KMS-11 (cell line): Measurements from ENCODE around the gene PIP4K2B.
"Not testable (repeated sequence)": the region's sequence is repeated elsewhere in the genome, so short reads cannot be mapped to it uniquely, and the experiment has no call there.

Source experiments
- H2AFZ ChIP-seq: fragments of 200-600 bp; sonication (generic); 2 replicates; pipeline ENCODE4 v1.6.1; 2016; ENCODE audit warnings: antibody characterized with exemption, mixed run types, low read depth
- H3K27ac ChIP-seq: fragments of 200-600 bp; sonication (generic); 2 replicates; pipeline ENCODE4 v1.6.1; 2016; ENCODE audit warnings: mild to moderate bottlenecking, mixed run types
- H3K27me3 ChIP-seq: fragments of 200-600 bp; sonication (generic); 2 replicates; pipeline ENCODE4 v1.6.1; 2017; ENCODE audit warnings: mild to moderate bottlenecking, low read depth, mixed run types, moderate library complexity; ENCODE audit not compliant: insufficient read depth
- H3K36me3 ChIP-seq: fragments of 200-600 bp; sonication (generic); 2 replicates; pipeline ENCODE4 v1.6.1; 2017; ENCODE audit warnings: mild to moderate bottlenecking, mixed run types; ENCODE audit not compliant: insufficient read depth
- H3K4me1 ChIP-seq: fragments of 200-600 bp; sonication (generic); 2 replicates; pipeline ENCODE4 v1.6.1; 2016; ENCODE audit warnings: mild to moderate bottlenecking, low read depth, mixed run types; ENCODE audit not compliant: poor library complexity, severe bottlenecking
- H3K4me2 ChIP-seq: fragments of 200-600 bp; sonication (generic); 2 replicates; pipeline ENCODE4 v1.7.0; 2016; ENCODE audit warnings: mild to moderate bottlenecking, mixed run types
- H3K4me3 ChIP-seq: fragments of 200-600 bp; sonication (generic); IDR thresholded peaks from 2 replicates; pipeline ENCODE4 v1.6.1; 2017; ENCODE audit warnings: low read depth, low read length, mixed read lengths; ENCODE audit not compliant: insufficient read depth
- H3K79me2 ChIP-seq: fragments of 200-600 bp; sonication (generic); 2 replicates; pipeline ENCODE4 v1.6.1; 2016; ENCODE audit warnings: low read depth, mixed run types; ENCODE audit not compliant: insufficient read depth
- H3K9ac ChIP-seq: fragments of 200-600 bp; sonication (generic); 2 replicates; pipeline ENCODE4 v1.6.1; 2016; ENCODE audit warnings: mild to moderate bottlenecking, mixed run types
- H4K20me1 ChIP-seq: fragments of 200-600 bp; sonication (generic); 2 replicates; pipeline ENCODE4 v1.6.1; 2016; ENCODE audit warnings: mild to moderate bottlenecking, mixed run types; ENCODE audit not compliant: insufficient read depth
- TF ChIP-seq, protein P1 (sequence below): fragments of 200-600 bp; sonication (generic); conservative IDR thresholded peaks from 2 replicates; pipeline ENCODE4 v1.6.1; 2017; ENCODE audit warnings: low read depth, mild to moderate bottlenecking, antibody characterized with exemption, low read length, moderate library complexity, mixed read lengths

PIP4K2B gene

DNA sequence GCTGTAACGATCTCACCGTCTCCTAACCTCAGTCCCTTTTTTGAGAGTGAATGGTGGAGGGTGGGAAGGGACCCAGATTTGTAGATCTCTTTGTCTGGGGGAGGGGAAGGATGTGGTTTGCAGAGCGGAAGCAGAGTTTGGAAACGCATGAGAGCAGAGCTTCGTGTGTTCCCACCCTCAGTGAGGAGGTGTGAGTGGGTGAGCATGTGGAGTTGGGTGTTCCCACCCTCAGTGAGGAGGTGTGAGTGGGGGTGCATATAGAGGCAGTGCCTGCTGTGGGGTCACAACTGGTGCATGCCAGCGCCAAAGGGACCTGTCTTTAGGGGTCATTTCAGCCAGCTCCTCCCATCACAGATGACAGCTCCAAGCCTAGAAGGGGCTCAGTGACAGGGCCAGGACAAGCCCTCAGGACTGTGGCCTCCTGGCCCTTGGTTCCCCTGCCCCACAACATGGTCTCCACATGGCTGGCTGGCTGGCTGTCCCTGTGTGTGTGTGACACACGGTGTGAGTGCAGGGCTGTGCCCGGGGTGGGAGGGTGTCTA lies 71.0 kb downstream of the PIP4K2B start:
- Histone ChIP-seq H3K4me1 (peaks cover 18% of the 10 kb centered on the region), H3K27ac (no peak overlapping the region), H3K9ac (no peak overlapping the region), H3K27me3 (no peaks in the 10 kb centered on the region), H3K36me3 (no peaks in the 10 kb centered on the region), H3K79me2 (peaks cover 12% of the 10 kb centered on the region; the same call in 1 of the 2 replicates), H3K4me2 (no peak overlapping the region), H4K20me1 (no peaks in the 10 kb centered on the region), H3K4me3 (no peak overlapping the region), H2AFZ (no peak overlapping the region)
- TF ChIP-seq, protein P1, sequence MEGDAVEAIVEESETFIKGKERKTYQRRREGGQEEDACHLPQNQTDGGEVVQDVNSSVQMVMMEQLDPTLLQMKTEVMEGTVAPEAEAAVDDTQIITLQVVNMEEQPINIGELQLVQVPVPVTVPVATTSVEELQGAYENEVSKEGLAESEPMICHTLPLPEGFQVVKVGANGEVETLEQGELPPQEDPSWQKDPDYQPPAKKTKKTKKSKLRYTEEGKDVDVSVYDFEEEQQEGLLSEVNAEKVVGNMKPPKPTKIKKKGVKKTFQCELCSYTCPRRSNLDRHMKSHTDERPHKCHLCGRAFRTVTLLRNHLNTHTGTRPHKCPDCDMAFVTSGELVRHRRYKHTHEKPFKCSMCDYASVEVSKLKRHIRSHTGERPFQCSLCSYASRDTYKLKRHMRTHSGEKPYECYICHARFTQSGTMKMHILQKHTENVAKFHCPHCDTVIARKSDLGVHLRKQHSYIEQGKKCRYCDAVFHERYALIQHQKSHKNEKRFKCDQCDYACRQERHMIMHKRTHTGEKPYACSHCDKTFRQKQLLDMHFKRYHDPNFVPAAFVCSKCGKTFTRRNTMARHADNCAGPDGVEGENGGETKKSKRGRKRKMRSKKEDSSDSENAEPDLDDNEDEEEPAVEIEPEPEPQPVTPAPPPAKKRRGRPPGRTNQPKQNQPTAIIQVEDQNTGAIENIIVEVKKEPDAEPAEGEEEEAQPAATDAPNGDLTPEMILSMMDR = no peak

DNA sequence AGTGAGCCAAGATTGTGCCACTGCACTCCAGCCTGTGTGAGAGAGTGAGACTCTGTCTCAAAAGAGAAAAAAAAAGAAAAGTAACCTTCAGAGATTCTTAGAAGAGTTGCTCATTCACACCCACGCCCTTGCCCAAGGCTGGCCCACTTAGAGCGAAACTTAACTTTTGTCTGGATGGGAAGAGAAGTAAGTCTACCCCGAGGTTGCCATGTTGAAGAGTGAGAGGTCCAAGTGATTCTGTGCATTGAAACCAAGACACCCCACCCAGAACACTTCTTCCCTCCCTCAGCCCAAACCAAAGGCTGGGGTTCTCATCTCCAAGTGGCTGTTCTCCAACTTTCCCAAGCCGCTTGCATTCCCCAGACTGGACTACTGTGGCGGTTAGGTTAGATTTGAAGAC lies 71.6 kb downstream of the PIP4K2B start:
- H3K27me3 ChIP-seq = no peaks in the 10 kb centered on the region
- no peak overlapping the region for H3K9ac ChIP-seq
- no peaks in the 10 kb centered on the region for H3K36me3 ChIP-seq
- H3K4me1 ChIP-seq = peaks cover 18% of the 10 kb centered on the region
- no peak overlapping the region for H3K4me3 ChIP-seq
- TF ChIP-seq, protein P1 = no peak
- peaks cover 12% of the 10 kb centered on the region; the same call in 1 of the 2 replicates for H3K79me2 ChIP-seq
- no peak overlapping the region for H2AFZ ChIP-seq
- no peaks in the 10 kb centered on the region for H4K20me1 ChIP-seq
- H3K27ac ChIP-seq = no peak overlapping the region
- H3K4me2 ChIP-seq = no peak overlapping the region

DNA sequence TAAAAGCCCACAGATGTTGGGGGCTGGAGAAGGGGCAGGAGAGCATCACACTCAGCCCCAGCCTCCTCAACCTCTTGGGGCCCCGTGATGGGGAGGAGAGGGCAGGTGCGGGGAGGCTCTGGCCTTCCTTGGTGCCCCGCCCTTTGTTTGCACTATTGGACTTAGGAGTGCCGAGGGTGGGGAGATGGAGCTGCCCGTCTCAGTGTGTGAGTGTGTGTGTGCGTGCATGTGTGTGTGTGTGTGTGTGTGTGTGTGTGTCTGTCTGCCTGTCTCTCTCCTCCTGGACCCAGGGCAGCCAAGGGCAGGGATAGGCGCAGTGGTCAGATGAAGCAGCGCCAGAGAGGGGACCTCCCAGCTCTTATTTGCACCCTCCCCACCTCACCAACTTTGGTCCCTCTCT lies 73.2 kb downstream of the PIP4K2B start:
- H3K27me3 ChIP-seq, H3K4me1 ChIP-seq, H3K4me3 ChIP-seq, H3K9ac ChIP-seq, H4K20me1 ChIP-seq, H3K79me2 ChIP-seq, H3K27ac ChIP-seq, H2AFZ ChIP-seq, H3K4me2 ChIP-seq, H3K36me3 ChIP-seq: not testable (repeated sequence)

DNA sequence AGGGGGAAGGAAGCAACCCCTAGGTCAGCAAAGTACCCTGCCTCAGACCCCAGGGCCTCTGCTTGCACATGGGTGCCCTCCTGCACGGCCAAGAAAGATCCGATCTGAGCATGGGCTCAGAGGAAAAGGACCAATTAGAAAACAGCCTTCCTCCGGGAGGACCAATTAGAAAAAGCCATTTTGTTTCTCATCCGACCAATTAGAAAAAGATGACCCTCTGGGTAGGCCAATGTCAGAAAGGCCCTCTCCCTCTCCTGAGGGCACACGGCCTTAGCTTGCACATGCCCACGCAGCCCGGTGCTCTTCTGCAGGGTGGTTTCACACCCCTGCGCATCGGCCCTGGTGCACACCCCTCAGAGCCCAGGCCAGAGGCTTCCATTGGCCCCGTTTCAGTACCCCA lies 74.3 kb downstream of the PIP4K2B start:
- Histone ChIP-seq H3K27ac (no peak overlapping the region), H3K36me3 (no peaks in the 10 kb centered on the region), H3K79me2 (no peaks in the 10 kb centered on the region), H3K4me3 (no peak overlapping the region), H3K9ac (no peak overlapping the region), H3K4me1 (peaks cover 6% of the 10 kb centered on the region), H2AFZ (no peak overlapping the region), H4K20me1 (no peaks in the 10 kb centered on the region), H3K27me3 (no peaks in the 10 kb centered on the region), H3K4me2 (no peak overlapping the region)
- TF ChIP-seq, protein P1 = no peak

DNA sequence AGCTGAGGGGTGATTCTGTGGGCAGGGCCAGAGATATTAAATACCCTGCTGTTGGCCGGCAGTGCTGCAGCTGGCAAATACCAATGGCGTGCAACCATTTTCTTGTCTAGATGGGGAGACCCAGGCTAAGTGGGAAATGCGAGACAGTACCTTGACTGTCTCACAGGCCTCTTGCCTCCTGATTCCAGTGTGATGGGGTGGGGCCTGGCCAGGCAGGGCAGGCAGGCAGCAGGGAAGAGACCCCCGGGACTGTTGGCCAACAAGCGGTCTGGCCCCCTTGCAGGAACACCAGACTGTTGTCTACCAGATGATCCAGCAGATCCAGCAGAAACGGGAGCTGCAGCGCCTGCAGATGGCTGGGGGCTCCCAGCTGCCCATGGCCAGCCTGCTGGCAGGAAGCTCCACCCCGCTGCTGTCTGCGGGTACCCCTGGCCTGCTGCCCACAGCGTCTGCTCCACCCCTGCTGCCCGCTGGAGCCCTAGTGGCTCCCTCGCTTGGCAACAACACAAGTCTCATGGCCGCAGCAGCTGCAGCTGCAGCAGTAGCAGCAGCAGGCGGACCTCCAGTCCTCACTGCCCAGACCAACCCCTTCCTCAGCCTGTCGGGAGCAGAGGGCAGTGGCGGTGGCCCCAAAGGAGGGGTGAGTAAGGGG lies 74.9 kb downstream of the PIP4K2B start:
- Histone ChIP-seq H3K9ac (no peak overlapping the region), H2AFZ (no peak overlapping the region), H3K4me1 (peaks cover 2% of the 10 kb centered on the region), H3K79me2 (no peaks in the 10 kb centered on the region), H3K27ac (no peak overlapping the region), H3K36me3 (no peaks in the 10 kb centered on the region), H4K20me1 (no peaks in the 10 kb centered on the region), H3K27me3 (no peaks in the 10 kb centered on the region), H3K4me2 (no peak overlapping the region), H3K4me3 (no peak overlapping the region)
- TF ChIP-seq, protein P1 = no peak
